Nephron (organoid): ENCODE results near the gene SLC24A2.

ENCODE experiments used
- H3K27ac Mint-ChIP-seq, 3 experiments: 2 replicates each; pipeline ENCODE4 v1.8.0; 2020; ENCODE audit warnings: mixed read lengths in 3 of 3, mild to moderate bottlenecking in 2 of 3, moderate library complexity in 1 of 3
- H3K27me3 Mint-ChIP-seq: 2 replicates; pipeline ENCODE4 v1.8.0; 2021; ENCODE audit warnings: low read depth, mild to moderate bottlenecking, moderate library complexity, mixed read lengths
- H3K36me3 Mint-ChIP-seq: 2 replicates; pipeline ENCODE4 v1.8.0; 2020; ENCODE audit warnings: low read depth, mixed read lengths
- H3K4me1 Mint-ChIP-seq: 2 replicates; pipeline ENCODE4 v1.8.0; 2020; ENCODE audit warnings: mixed read lengths
- H3K4me3 Mint-ChIP-seq, 3 experiments: 2 replicates each; pipeline ENCODE4 v1.8.0; 2020; ENCODE audit warnings: mild to moderate bottlenecking in 3 of 3, mixed read lengths in 3 of 3, moderate library complexity in 2 of 3
- H3K9me3 Mint-ChIP-seq: 2 replicates; pipeline ENCODE4 v1.8.0; 2020; ENCODE audit warnings: mixed read lengths
- CTCF ChIP-seq, 3 experiments: fragments of 200-600 bp; sonication (generic); IDR thresholded peaks; one replicate each; pipeline ENCODE4 v1.5.0; 2021; ENCODE audit warnings: antibody characterized with exemption in 3 of 3; ENCODE audit not compliant: unreplicated experiment in 3 of 3

The SLC24A2 gene

GRCh38 chr9:19781240-19781639, 7.6 kb downstream of the SLC24A2 start:
- no peak for TF ChIP-seq CTCF (IDR thresholded peaks at IDR 0.05; ENCODE audit: unreplicated experiment in 3 of 3)
- Mint-ChIP-seq H3K9me3 (no peaks in the 10 kb centered on the region), H3K27me3 (peaks cover 23% of the 10 kb centered on the region), H3K4me1 (no peaks in the 10 kb centered on the region), H3K4me3 (no peak overlapping the region), H3K27ac (no peak overlapping the region), H3K36me3 (no peaks in the 10 kb centered on the region)

- Mint-ChIP-seq H3K4me1 (no peaks in the 10 kb centered on the region), H3K9me3 (no peaks in the 10 kb centered on the region), H3K4me3 (no peak overlapping the region), H3K36me3 (no peaks in the 10 kb centered on the region), H3K27ac (no peak overlapping the region), H3K27me3 (no peaks in the 10 kb centered on the region)
- no peak for TF ChIP-seq CTCF (IDR thresholded peaks at IDR 0.05; ENCODE audit: unreplicated experiment in 3 of 3)
Observed at GRCh38 chr9:19771446-19771845, 17.4 kb downstream of the SLC24A2 start.

GRCh38 chr9:19770973-19771372, 17.9 kb downstream of the SLC24A2 start:
- no peaks in the 10 kb centered on the region for H3K4me1 Mint-ChIP-seq
- no peaks in the 10 kb centered on the region for H3K36me3 Mint-ChIP-seq
- H3K27ac Mint-ChIP-seq: no peak overlapping the region
- no peaks in the 10 kb centered on the region for H3K27me3 Mint-ChIP-seq
- no peak for TF ChIP-seq CTCF (IDR thresholded peaks at IDR 0.05; ENCODE audit: unreplicated experiment in 3 of 3)
- H3K4me3 Mint-ChIP-seq: no peak overlapping the region
- peaks cover under 1% of the 10 kb centered on the region for H3K9me3 Mint-ChIP-seq

GRCh38 chr9:19769213-19769612, 19.6 kb downstream of the SLC24A2 start:
- Mint-ChIP-seq H3K4me1 (no peaks in the 10 kb centered on the region), H3K27me3 (no peaks in the 10 kb centered on the region), H3K36me3 (no peaks in the 10 kb centered on the region), H3K4me3 (no peak overlapping the region), H3K9me3 (peaks cover 18% of the 10 kb centered on the region), H3K27ac (no peak overlapping the region)
- no peak for TF ChIP-seq CTCF (IDR thresholded peaks at IDR 0.05; ENCODE audit: unreplicated experiment in 3 of 3)

GRCh38 chr9:19768798-19769197, 20.0 kb downstream of the SLC24A2 start:
- Mint-ChIP-seq H3K9me3 (peaks cover 22% of the 10 kb centered on the region), H3K27me3 (no peaks in the 10 kb centered on the region), H3K36me3 (no peaks in the 10 kb centered on the region), H3K27ac (no peak overlapping the region), H3K4me1 (no peaks in the 10 kb centered on the region), H3K4me3 (no peak overlapping the region)
- no peak for TF ChIP-seq CTCF (IDR thresholded peaks at IDR 0.05; ENCODE audit: unreplicated experiment in 3 of 3)

GRCh38 chr9:19759066-19759465, 29.8 kb downstream of the SLC24A2 start:
- H3K4me3 Mint-ChIP-seq: no peak overlapping the region
- H3K36me3 Mint-ChIP-seq: no peaks in the 10 kb centered on the region
- peaks cover 7% of the 10 kb centered on the region for H3K9me3 Mint-ChIP-seq

More at GRCh38 chr9:19759066-19759465, 29.8 kb downstream of the SLC24A2 start:
- Mint-ChIP-seq H3K27ac (no peak overlapping the region), H3K27me3 (no peaks in the 10 kb centered on the region), H3K4me1 (no peaks in the 10 kb centered on the region)
- TF ChIP-seq CTCF (IDR thresholded peaks at IDR 0.05; ENCODE audit: unreplicated experiment in 3 of 3): no peak
